HG03354 (cell line): Measurements from ENCODE around the gene THRSP.
"Not testable (repeated sequence)": the region's sequence is repeated elsewhere in the genome, so short reads cannot be mapped to it uniquely, and the experiment has no call there.

Source experiments
- ATAC-seq: cut with Tn5 transposase; IDR thresholded peaks from one replicate; pipeline ENCODE4 v1.9.1; 2021; ENCODE audit warnings: mild to moderate bottlenecking; ENCODE audit not compliant: unreplicated experiment, poor library complexity, severe bottlenecking

Gene THRSP

GRCh38 chr11:78082146-78082545 is 18.5 kb downstream of the THRSP start:
- ATAC-seq: no peak

GRCh38 chr11:78083021-78083420 is 19.4 kb downstream of the THRSP start:
- ATAC-seq: no peak

GRCh38 chr11:78084506-78084905 is 20.8 kb downstream of the THRSP start:
- not testable (repeated sequence) for ATAC-seq

- no peak for ATAC-seq
Measured at GRCh38 chr11:78085972-78086371, 22.3 kb downstream of the THRSP start.

- ATAC-seq: not testable (repeated sequence)
Measured at GRCh38 chr11:78086521-78087074, 22.9 kb downstream of the THRSP start.

GRCh38 chr11:78094250-78094649 is 30.6 kb downstream of the THRSP start:
- ATAC-seq: no peak

- ATAC-seq: no peak
Measured at GRCh38 chr11:78097666-78098385, 34.2 kb downstream of the THRSP start.

GRCh38 chr11:78099666-78100065 is 36.0 kb downstream of the THRSP start:
- no peak for ATAC-seq

GRCh38 chr11:78100261-78100660 is 36.6 kb downstream of the THRSP start:
- ATAC-seq: no peak

- no peak for ATAC-seq
Measured at GRCh38 chr11:78100676-78101472, 37.2 kb downstream of the THRSP start.

GRCh38 chr11:78109081-78110015 is 45.7 kb downstream of the THRSP start:
- no peak for ATAC-seq

- ATAC-seq: no peak
Measured at GRCh38 chr11:78110351-78110750, 46.7 kb downstream of the THRSP start.

- no peak for ATAC-seq
Measured at GRCh38 chr11:78110830-78111229, 47.2 kb downstream of the THRSP start.

GRCh38 chr11:78111298-78111697 is 47.6 kb downstream of the THRSP start:
- ATAC-seq: no peak

GRCh38 chr11:78112582-78113275 is 49.1 kb downstream of the THRSP start:
- peak; percentile 66 for ATAC-seq
